ENCODE results near the gene C18orf32.

DNA sequence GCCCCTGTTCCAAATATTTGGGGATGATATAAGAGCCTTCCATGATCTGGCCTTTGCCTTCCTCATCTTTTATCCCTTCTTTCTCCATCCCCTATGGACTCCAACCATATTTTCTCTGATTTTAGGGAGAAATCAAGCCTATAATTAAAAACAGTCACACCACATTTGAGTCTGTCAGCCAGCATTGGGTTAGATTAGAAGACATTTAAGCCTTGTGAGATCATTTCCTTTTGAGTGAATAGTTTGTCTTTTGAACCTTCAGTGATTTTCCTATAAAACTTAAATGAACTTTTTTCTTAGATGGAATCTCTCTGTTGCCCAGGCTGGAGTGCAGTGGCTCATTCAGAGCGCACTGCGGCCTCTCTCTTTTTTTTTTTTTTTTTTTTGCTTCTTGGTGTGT is 7.6 kb upstream of the C18orf32 start:
- TF ChIP-seq, protein P1, sequence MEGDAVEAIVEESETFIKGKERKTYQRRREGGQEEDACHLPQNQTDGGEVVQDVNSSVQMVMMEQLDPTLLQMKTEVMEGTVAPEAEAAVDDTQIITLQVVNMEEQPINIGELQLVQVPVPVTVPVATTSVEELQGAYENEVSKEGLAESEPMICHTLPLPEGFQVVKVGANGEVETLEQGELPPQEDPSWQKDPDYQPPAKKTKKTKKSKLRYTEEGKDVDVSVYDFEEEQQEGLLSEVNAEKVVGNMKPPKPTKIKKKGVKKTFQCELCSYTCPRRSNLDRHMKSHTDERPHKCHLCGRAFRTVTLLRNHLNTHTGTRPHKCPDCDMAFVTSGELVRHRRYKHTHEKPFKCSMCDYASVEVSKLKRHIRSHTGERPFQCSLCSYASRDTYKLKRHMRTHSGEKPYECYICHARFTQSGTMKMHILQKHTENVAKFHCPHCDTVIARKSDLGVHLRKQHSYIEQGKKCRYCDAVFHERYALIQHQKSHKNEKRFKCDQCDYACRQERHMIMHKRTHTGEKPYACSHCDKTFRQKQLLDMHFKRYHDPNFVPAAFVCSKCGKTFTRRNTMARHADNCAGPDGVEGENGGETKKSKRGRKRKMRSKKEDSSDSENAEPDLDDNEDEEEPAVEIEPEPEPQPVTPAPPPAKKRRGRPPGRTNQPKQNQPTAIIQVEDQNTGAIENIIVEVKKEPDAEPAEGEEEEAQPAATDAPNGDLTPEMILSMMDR (IDR thresholded peaks at IDR 0.05), result no peak
- TF ChIP-seq POLR2A (IDR thresholded peaks at IDR 0.05), result no peak
